GM18870 (cell line): ENCODE data around the gene MESD.

ENCODE experiments used
- ATAC-seq: cut with Tn5 transposase; IDR thresholded peaks from one replicate; pipeline ENCODE4 v1.9.1; 2021; ENCODE audit warnings: moderate library complexity; ENCODE audit not compliant: unreplicated experiment

Gene MESD

GRCh38 chr15:80989518-80990478 lies at the start of gene MESD:
Gene MESD, minus strand, starts transcription at chr15:80989819. Its CDS starts 28 bp downstream, at chr15:80989791.
- peak; percentile 77 for ATAC-seq

GRCh38 chr15:81038975-81039607 lies 49.5 kb upstream of the MESD start:
- no peak for ATAC-seq

- ATAC-seq, result no peak
These were observed 48.5 kb upstream of the MESD start for GRCh38 chr15:81037952-81038743.

GRCh38 chr15:81033508-81033907 lies 43.9 kb upstream of the MESD start:
- ATAC-seq, result no peak

GRCh38 chr15:81032818-81033217 lies 43.2 kb upstream of the MESD start:
- ATAC-seq, result no peak

- no peak for ATAC-seq
These were observed 42.7 kb upstream of the MESD start for GRCh38 chr15:81032355-81032754.

- ATAC-seq, result no peak
These were observed 41.6 kb upstream of the MESD start for GRCh38 chr15:81031203-81031602.

- no peak for ATAC-seq
These were observed 40.7 kb upstream of the MESD start for GRCh38 chr15:81030301-81030750.

- no peak for ATAC-seq
These were observed 40.0 kb upstream of the MESD start for GRCh38 chr15:81029414-81030300.

GRCh38 chr15:81026836-81027599 lies 37.4 kb upstream of the MESD start:
- ATAC-seq, result no peak

- no peak for ATAC-seq
These were observed 36.2 kb upstream of the MESD start for GRCh38 chr15:81025721-81026370.

- ATAC-seq, result no peak
These were observed 35.3 kb upstream of the MESD start for GRCh38 chr15:81024936-81025335.

- ATAC-seq, result no peak
These were observed 34.8 kb upstream of the MESD start for GRCh38 chr15:81024265-81024872.

GRCh38 chr15:81023483-81024264 lies 34.1 kb upstream of the MESD start:
- ATAC-seq, result peak; percentile 95

- no peak for ATAC-seq
These were observed 31.7 kb upstream of the MESD start for GRCh38 chr15:81021321-81021720.

GRCh38 chr15:81018197-81018596 lies 28.6 kb upstream of the MESD start:
- no peak for ATAC-seq

GRCh38 chr15:81016489-81017068 lies 27.0 kb upstream of the MESD start:
- ATAC-seq, result no peak
